Thyroid gland (tissue), 4 donors: ENCODE measurements around the gene TRUB1.

Experiments
- POLR2A ChIP-seq, 2 donors: fragments of 450-650 bp; IDR thresholded peaks; one replicate each; pipeline ENCODE4 v1.6.1; 2017; ENCODE audit warnings: antibody characterized with exemption in 2 of 2, mild to moderate bottlenecking in 2 of 2, moderate library complexity in 1 of 2
- TF ChIP-seq, protein P1 (sequence below), 6 experiments: fragments of 200-600 bp in 3 of 6; fragments of 450-650 bp in 3 of 6; sonication (generic) in 3 of 6; IDR thresholded peaks; one replicate each; pipeline ENCODE4 v1.5.1; 2016 to 2019; ENCODE audit warnings: antibody characterized with exemption in 6 of 6, mild to moderate bottlenecking in 2 of 6, inconsistent platforms in 1 of 6, moderate library complexity in 1 of 6

DNA sequence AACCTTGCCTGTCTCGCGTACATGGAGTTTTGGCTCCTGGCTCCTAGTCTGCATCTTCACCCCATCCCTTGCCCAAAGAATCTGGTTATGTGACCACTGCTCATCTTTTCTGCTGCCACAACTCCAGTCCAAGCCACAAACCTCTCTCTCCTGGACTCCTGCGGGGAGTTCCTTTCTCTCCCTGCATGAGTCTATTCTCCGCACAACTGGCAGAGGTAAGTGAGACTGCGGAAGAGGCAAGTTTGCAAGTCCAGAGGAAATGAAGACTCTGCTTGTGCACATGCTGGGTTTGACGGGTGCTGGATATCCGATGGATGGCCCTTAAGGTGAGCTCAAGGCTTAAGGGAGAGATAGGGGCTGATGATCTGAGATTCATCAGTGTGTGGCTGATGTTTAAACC, 61.0 kb downstream of the TRUB1 start:
- TF ChIP-seq POLR2A (IDR thresholded peaks at IDR 0.05) = no peak
- TF ChIP-seq, protein P1, sequence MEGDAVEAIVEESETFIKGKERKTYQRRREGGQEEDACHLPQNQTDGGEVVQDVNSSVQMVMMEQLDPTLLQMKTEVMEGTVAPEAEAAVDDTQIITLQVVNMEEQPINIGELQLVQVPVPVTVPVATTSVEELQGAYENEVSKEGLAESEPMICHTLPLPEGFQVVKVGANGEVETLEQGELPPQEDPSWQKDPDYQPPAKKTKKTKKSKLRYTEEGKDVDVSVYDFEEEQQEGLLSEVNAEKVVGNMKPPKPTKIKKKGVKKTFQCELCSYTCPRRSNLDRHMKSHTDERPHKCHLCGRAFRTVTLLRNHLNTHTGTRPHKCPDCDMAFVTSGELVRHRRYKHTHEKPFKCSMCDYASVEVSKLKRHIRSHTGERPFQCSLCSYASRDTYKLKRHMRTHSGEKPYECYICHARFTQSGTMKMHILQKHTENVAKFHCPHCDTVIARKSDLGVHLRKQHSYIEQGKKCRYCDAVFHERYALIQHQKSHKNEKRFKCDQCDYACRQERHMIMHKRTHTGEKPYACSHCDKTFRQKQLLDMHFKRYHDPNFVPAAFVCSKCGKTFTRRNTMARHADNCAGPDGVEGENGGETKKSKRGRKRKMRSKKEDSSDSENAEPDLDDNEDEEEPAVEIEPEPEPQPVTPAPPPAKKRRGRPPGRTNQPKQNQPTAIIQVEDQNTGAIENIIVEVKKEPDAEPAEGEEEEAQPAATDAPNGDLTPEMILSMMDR (IDR thresholded peaks at IDR 0.05) = no peak
